GM12864 (cell line): ENCODE results near the gene HECTD1.

ENCODE experiments used
- DNase-seq: peaks from one replicate; pipeline ENCODE4 v3.0.0-alpha.2; 2011; ENCODE audit warnings: low read depth
- H3K4me3 ChIP-seq: 2 replicates; pipeline ENCODE4 v1.5.1; 2011; ENCODE audit warnings: mild to moderate bottlenecking, low read depth, low read length, control low read depth
- TF ChIP-seq, protein P1 (sequence below): IDR thresholded peaks from 2 replicates; pipeline ENCODE4 v1.5.1; 2011; ENCODE audit warnings: low read depth, mild to moderate bottlenecking, moderate library complexity, low read length, control low read depth, inconsistent platforms; ENCODE audit errors: missing control alignments

HECTD1 gene

DNA sequence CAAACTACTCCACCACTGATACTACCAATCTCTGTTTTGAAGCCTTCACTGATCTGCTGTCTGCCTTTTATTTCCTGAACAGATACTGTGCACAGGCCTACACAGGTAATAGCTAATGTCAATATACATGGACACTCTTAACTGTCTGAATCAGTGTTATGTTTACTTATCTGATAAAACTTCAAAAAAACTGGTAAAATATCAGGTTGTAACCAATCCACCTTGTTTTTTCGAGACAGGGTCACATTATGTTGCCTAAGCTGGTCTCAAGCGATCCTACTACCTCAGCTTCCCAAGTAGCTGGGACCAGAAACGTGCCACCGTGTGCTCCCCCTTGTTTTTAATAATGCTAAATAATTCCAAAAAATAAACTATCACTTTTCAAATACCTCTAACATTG, 43.5 kb downstream of the HECTD1 start:
- DNase-seq, result no peak
- no peak overlapping the region for H3K4me3 ChIP-seq
- TF ChIP-seq, protein P1, sequence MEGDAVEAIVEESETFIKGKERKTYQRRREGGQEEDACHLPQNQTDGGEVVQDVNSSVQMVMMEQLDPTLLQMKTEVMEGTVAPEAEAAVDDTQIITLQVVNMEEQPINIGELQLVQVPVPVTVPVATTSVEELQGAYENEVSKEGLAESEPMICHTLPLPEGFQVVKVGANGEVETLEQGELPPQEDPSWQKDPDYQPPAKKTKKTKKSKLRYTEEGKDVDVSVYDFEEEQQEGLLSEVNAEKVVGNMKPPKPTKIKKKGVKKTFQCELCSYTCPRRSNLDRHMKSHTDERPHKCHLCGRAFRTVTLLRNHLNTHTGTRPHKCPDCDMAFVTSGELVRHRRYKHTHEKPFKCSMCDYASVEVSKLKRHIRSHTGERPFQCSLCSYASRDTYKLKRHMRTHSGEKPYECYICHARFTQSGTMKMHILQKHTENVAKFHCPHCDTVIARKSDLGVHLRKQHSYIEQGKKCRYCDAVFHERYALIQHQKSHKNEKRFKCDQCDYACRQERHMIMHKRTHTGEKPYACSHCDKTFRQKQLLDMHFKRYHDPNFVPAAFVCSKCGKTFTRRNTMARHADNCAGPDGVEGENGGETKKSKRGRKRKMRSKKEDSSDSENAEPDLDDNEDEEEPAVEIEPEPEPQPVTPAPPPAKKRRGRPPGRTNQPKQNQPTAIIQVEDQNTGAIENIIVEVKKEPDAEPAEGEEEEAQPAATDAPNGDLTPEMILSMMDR, result no peak

DNA sequence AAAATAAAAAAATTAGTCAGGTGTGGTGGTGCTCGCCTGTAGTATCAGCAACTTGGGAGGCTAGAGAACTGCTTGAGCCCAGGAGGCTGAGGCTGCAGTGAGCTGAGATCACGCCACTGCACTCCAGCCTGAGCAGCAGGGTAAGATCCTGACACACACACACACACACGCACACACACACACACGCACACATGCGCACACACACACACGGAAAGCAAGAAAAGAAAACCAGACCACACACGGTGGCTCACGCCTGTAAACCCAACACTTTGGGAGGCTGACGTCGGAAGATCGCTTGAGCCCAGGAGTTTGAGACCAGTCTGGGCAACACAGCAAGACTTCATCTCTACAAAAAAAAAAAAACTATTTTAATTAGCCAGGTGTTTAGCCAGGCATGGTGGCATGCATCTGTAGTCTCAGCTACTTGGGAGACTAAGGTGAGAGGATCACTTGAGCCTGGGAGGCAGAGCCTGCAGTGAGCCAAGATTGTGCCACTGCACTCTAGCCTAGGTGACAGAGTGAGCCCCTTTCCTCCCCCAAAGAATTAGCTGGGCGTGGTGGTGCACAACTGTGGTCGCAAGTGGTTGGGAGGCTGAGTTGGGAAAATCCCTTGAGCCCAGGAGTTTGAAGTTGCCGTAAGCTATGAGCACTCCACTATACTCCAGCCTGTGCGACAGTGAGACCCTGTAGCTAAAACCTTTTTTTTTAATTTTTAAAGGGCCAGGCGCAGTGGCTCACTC, 44.5 kb downstream of the HECTD1 start:
- H3K4me3 ChIP-seq, result no peak overlapping the region
- no peak for DNase-seq
- TF ChIP-seq, protein P1, result no peak

DNA sequence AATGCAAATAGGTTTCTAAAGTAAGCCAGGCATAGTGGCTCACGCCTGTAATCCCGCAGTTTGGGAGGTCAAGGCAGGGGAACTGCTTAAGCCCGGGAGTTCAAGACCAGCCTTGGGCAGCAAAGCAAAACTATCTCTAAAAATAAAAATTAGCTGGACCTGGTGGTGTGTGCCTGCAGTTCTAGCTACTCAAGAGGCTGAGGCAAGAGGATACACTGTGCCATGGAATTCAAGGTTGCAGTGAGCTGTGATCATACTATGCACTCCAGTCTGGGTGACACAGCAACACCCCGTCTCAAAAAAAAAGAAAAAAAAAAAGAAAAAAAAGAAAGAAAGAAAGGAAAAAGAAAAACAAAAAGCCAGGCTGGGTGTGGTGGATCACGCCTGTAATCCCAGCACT, 46.3 kb downstream of the HECTD1 start:
- DNase-seq, result no peak
- TF ChIP-seq, protein P1, result no peak
- H3K4me3 ChIP-seq, result no peak overlapping the region

DNA sequence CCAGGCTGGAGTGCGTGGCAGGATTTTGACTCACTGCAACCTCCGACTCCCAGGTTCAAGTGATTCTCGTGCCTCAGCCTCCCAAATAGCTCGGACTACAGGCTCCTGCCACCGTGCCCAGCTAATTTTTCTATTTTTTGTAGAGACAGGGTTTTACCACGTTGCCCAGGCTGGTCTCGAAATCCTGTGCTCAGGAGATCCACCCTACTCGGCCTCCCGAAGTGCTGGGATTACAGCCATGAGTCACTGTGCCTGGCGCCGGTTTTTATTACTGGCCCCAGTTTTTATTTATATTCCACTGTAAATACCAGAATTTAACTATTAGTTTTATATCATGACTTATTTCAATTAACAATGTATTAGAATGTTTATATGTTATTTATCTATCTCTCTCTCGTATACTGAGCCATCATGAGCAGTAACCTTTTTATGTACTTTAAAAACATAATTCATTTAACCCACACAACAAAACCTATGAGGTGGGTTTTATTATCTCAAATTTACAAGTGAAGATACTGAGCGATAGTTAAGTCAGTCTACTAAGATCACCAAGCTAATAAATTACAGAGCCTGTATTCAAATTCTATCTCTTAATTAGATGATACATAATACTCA, 47.8 kb downstream of the HECTD1 start:
- TF ChIP-seq, protein P1, result no peak
- no peak for DNase-seq

DNA sequence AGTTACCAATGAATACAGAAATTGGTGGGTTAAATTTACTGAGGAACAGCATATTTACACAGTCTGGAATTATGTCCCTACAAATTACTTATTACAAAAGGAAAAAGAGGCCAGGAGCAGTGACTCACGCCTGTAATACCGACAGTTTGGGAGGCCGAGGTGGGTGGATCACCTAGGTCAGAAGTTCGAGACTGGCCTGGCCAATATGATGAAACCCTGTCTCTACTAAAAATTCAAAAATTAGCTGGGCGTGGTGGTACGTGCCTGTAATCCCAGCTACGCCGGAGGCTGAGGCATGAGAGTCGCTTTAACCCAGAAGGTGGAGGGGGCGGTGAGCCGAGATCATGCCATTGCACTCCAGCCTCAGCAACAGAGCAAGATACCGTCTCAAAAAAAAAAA, 52.6 kb downstream of the HECTD1 start:
- no peak for DNase-seq
- no peak overlapping the region for H3K4me3 ChIP-seq
- TF ChIP-seq, protein P1, result no peak

More for the DNA sequence above, 47.8 kb downstream of the HECTD1 start:
- no peak overlapping the region for H3K4me3 ChIP-seq

DNA sequence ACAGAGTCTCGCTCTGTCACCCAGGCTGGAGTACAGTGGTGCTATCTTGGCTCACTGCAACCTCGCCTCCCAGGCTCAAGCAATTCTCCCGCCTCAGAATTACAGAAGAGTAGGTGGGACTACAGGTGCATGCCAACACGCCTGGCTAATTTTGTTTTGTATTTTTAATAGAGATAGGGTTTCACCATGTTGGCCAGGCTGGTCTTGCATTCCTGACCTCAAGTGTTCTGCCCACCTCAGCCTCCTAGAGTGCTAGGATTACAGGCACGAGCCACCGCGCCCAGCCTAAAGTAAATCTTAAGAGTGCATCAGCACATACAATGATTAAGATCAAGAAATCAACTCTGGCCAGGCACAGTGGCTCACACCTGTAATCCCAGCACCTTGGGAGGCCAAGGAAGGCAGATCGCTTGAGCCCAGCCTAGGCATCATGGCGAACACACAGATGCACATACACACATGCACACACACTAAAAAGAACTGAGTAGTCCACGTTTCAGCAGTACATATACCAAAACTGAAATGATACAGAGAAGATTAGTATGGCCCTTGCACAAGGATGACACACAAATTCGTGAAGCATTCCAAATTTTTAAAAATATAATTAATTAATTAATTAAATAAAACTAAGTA, 65.0 kb downstream of the HECTD1 start:
- no peak for DNase-seq
- H3K4me3 ChIP-seq, result no peak overlapping the region
- TF ChIP-seq, protein P1, result no peak
